Limb (tissue), 2 donors: ENCODE measurements around the gene LPGAT1.

Experiments
- DNase-seq, 2 donors: peaks; one replicate each; pipeline ENCODE4 v3.0.0-alpha.2; 2016; ENCODE audit errors: extremely low spot score in 2 of 2

The LPGAT1 gene

DNA sequence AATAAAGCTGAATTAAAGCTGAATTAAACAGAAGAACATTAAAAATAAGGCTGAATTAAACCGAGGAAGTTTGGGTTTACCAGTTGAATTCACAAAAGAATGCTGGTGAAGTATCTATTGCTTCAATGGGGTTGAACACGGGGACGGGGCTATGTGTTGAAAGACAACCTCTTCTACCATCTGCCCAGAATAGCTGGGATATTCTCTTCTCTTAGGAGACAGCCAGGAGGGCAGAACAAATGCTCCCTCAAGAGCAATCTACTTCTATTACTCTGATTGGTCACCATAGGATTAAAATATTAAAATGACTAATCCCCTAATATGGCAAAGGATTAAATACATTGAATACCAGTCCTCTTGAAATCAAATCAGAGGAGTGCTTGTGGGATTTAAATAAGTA lies 68.4 kb downstream of the LPGAT1 start:
- DNase-seq = no peak

DNA sequence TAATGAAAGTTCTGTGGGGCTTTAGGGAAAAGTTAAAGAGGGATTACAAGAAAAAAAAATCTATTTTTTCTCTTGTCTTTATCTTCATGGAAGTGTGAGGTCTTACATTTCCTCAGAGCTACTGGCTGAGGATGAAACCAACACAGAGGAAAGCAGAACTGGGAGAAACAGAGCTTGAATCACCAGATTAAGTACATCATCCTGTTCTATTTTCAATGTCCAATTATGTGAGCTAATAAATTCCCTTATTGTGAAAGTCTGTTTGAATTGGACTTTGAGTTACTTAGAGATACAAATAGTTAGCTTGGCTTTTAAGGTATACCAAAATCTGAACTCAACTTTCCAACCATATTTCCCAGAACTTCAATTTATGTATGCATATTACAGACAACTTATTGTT lies 69.2 kb downstream of the LPGAT1 start:
- no peak for DNase-seq

DNA sequence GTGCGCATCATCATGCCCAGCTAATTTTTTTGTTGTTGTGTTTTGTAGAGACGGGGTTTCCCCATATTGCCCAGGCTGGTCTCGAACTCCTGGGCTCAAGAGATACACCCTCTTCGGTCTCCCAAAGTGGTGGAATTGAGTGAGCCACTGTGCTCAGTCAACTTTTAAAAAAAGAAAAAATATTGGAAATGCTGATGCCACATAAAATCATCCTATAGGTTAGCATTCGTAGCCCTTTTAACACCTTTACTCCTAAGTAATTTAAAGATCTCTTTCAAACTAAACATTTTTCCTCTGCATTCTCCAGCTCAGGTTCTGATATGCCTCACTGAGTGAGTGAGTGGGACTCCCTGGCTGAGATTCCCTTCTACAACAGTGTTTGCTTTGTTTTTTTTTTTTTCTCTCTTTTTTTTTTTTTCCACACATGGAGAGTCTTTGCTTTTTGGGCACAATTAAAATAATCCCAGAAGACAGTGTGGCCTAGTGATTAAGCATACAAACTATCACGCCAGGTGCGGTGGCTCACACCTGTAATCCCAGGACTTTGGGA lies 74.0 kb downstream of the LPGAT1 start:
- DNase-seq = no peak

DNA sequence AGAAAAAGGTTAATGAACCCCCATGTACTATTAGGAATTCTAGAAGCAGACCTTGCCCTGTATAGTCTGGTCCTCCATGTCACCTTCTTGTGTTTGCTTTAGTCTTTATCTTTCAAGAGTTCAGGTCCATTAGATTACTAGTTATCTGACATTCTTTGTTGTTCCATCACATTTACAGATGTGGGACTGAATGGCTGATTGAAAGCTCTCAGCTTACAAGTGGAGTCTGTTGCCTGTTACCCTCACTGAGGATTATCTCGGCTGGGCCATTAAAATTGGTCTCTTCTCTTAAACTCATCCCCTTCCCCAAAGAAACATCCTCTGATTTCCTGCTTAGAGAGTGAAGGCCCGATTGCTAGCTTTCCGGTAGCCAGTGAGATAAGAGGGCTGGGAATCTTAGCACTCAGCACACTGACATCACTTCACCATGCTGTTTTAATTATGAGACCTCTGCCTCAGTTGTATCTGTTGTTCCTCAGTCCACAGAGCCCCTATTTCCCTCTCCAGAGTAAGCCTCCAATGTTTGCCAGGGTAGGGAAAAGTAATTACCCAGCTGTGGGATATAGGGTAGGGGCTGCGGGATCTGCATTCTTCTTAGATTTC lies 76.8 kb downstream of the LPGAT1 start:
- no peak for DNase-seq

DNA sequence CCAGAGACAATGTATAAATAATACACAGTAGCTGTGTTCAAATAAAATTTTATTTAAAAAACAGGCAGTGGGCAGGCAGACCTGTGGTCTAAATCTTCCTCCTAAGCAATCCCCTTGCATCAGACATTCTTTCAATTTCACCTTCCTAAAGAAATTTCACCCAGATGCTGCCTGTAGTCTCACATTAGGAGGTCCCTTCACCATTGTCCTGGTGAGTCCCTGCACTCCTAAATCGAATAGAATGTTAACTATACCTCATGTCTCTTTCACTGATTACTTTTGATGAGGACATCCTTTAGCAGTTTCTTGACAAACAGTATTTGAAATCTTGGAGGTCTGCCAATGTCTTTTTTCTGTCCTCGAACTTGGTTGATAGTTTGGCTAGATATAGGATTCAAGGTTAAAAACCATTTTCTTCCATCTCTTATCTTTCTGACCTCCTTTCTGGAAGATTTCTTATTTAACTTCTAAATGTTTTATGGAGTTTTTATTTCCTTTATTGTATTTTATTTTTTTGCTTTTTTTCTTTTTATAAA lies 77.5 kb downstream of the LPGAT1 start:
- no peak for DNase-seq

DNA sequence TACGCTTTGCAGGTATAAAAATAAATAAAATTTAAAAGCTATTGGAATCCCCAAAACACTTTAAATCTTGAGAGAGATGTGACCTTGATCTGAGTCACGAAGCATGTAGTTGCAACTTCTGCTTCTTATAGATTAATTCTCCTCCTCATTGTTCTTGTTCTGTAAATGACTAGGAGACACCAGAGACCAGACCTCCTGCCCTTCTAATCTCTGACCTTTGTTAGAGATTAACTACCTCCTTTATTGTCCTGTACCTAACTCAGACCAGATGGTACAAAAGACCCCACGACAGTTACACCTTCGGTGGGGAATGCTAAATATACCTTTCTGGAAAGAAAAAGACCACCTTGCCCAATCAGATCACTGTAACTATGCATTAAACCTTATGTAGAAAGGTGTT lies 78.2 kb downstream of the LPGAT1 start:
- no peak for DNase-seq

DNA sequence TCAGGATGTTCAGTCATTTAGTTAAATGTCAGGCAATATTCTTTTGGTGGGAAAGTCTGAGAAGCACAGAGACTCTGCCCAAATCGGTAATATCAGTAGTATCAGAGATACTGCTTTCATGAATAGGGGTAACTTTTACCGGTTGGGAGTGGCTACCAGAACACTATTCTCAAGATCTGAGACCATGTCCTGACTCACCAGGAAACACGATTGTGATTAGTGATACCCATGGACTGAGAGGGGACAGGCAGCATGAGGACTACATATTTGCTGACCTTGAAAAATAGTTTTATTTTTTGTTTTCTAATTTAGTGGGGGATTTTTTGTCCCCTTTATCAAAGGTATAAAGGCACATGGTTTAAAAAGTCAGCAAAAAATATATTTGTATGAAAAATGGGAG lies 79.1 kb downstream of the LPGAT1 start:
- DNase-seq = no peak

DNA sequence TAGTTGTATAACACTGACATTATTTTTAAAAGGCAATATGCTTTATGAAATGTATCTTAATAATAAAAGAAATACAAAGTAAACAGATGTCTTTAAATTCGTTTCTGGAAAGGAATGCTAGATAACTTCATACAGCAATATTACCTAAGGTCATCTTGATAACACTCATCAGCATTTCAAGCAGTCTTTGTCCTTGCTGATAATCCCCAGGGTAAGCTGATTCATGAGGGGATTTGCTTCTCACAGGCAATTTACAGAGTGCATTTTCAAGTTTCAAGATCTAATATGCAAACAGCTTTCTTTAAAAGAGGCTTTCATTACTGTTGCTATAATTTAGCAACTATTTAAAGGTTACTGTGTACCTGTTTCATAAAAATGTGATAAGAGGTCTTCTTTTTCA lies 80.0 kb downstream of the LPGAT1 start:
- DNase-seq = no peak

DNA sequence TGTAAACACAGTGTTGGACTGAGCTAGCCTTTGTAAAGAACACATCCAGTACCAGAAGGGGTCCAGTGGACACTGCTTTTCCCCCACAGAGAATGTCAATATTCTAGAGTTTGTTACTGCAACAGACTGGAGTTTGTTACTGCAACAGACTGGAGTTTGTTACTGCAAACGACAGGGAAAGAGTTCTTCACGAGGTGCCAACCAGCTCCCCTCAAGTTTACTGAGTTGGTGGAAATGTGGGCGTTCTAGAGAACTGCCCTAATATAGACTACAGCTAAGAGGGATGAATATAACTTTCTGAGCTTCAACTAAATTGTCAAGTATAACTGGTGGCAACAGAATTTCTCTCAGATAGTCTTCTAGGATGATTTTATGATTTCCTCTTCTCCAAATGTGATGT lies 81.3 kb downstream of the LPGAT1 start:
- DNase-seq = no peak

DNA sequence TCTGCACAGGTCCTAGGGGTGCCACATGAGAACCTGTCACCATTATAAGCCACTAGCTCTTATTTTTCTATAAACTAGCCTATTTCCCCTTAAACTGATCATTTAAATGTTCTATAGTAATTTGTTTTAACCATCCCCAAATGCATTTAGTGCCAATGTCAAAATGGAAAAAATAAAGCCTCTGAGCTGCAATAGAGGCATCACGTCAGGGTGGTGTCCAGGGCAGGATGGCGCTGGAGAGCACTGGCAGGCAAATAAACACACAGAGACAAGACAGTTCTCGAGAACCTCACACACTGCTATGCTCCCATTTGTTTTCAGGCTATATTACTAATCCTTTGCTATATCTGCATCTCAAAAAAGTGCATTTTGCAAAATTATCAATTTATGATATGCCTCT lies 81.8 kb downstream of the LPGAT1 start:
- DNase-seq = no peak

DNA sequence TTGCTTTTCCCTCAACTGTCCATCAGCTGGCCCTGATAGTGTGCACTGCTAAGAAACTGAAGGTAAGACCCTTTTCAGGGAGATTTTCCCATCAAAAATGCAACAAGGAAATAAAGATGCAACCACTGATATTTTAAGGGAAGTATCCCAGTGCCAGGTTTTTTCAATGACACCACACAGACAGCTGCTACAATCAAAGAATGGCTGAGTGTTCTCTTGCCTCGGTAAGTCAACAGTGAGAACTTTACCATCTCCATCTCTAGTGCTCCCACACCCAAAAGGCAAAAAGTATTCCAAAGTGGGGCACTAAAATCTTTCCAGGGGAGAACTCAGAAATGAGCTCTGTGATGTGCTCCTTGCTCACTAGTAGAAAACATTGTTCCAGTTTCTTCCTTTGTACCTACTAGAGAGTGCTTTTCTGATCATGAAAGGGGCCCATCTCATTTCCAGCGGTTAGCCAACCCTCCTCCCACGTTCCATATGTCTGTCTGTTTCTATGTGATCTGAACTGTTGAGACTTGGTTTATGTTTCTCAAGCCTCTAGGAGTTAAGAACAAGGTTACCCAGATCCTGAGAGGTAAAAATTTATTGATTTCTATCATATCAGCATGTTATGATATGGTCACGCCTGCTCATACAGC lies 87.6 kb downstream of the LPGAT1 start:
- no peak for DNase-seq

DNA sequence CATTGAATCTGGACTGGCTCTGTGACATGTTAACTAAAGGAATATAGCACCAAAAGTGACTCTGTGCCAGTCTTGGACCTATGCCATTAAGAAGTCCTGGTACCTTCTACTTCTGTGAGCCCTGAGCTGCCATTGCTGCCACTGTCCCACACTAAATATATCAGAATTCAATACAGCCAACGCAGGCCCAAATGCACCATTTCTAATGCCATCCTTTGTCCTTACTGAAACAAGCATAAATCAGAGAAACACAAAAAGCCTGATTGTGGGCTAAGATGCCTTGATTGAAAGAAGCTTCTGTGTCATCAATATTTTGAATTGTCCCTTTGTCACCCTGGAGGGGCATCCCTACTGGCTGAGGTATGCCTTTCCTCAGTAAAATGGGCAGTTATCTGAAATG lies 88.3 kb downstream of the LPGAT1 start:
- no peak for DNase-seq

DNA sequence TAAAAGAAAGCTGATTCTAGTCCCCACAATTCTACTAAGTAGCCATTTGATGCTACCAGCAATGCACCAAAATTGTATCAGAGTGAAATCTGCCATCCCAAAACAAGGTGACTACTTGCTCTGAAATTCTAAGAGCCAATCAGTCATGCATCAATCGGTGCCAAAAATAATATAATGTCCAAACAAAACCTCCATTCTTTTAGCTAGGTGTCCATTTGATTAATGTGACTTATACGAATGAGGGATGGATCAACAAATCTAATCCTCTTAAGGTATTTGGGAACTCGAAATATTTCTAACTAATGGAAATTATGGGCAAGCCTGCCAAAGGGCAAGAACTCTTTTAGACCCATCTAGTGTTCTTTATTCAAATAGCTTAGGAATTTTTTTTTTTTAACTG lies 88.8 kb downstream of the LPGAT1 start:
- no peak for DNase-seq

DNA sequence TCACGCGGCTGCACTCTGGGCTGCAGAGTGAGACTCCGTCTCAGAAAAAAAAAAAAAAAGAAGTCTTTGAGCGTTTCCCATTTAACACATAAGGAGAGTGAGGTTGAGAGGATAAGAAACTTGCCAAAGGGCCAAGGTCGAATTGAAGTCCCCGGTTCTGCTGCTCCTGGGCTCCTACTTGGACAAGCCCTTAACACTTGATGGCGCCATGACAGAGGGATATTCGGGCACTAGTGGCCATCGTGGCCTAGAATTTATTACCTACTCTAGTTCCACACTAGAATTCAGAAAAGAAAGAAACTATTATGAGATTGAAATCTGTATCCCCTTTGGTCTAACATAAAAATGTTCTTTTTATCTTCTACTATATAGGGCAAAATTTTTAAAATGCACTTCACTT lies 89.4 kb downstream of the LPGAT1 start:
- DNase-seq = no peak

DNA sequence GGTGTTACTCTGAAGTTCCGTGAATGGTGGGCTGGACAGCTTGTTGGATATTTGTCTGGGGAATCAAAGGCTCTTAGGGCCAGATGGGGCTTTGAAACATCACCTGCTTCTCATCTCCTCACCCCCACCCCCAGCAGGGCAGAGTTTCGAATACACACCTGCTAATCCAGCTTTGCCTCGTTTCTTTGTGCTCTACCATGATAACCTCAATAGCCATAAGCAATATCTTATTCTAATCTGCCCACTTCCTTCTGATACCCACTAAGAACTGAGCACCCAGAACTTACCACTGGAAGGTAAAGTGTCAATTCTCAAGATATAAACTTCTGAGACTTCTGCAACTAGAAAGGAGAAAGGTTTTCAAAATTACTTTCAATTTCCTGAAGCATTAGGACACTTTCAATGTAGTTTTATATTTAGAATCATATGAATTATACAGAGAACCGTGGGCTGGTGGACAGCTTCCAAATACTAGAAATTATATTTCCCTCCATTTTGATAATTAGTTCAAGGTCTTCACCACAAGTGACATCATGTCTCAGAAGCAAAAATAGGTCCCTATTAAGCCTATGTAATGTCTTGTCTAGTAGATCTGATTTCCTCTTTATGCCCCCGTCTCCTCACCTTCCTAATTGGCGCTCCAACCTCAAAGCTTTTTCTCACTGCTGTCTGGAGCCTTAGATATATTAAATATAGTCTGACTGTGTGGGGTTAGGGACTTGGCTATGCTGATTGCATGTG lies 90.7 kb downstream of the LPGAT1 start:
- DNase-seq = no peak

DNA sequence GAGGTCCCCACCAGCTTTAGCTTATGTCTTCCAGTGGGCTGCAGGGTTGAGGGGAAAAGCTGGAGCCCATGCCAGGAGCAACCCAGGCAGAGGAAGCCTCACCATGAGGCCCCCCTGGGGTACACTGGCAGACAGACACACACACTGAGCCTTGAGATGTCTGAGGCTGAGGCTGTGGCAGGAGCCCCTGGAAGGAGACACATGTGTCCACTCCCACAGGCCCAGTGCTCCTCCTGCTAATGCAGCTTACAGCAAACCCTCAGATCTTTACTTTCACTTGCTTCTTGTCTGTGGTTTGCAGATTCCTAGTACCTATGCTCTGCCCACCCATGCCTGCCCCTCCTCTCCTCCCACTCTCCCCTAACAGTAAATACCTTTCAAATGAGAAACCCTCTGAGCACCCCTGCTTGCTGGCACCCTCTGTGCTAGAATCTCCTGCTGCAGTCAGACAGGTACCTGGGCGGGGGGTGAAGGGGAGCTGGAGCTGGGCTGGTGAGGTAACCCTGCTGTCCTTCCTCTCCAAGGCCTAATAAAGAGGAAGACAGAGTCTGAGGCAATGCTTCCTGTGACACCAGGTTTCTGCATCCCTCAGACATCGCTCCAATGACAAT lies 91.8 kb downstream of the LPGAT1 start:
- DNase-seq = no peak

DNA sequence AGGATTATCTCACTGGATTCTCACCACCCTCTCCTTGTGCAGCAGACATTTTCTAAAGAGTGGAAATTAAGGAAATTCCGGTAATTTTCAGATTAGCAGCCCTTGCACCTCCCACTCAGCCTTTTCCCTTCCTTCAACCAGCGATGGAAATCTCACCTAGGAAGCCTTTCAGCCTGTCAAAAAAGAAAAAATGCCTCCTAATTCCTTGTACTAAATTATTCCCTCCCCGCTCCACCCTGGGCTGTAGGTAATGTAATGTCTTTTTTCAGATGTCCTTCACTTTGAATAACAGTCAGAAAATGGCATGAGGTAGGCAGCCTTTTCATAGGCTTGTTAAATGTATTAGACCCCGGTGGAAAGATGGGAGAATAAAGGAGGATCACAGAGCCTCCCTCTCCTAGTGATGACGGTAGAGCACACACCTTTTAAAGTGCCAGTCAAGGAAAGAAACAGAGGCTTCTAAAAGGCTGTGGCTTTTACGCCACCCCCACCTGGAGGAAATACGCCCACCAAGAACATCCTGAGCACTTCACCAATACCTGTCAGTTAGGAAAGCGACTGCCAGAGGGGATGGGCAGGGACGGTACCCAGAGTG lies 92.4 kb downstream of the LPGAT1 start:
- DNase-seq = no peak

DNA sequence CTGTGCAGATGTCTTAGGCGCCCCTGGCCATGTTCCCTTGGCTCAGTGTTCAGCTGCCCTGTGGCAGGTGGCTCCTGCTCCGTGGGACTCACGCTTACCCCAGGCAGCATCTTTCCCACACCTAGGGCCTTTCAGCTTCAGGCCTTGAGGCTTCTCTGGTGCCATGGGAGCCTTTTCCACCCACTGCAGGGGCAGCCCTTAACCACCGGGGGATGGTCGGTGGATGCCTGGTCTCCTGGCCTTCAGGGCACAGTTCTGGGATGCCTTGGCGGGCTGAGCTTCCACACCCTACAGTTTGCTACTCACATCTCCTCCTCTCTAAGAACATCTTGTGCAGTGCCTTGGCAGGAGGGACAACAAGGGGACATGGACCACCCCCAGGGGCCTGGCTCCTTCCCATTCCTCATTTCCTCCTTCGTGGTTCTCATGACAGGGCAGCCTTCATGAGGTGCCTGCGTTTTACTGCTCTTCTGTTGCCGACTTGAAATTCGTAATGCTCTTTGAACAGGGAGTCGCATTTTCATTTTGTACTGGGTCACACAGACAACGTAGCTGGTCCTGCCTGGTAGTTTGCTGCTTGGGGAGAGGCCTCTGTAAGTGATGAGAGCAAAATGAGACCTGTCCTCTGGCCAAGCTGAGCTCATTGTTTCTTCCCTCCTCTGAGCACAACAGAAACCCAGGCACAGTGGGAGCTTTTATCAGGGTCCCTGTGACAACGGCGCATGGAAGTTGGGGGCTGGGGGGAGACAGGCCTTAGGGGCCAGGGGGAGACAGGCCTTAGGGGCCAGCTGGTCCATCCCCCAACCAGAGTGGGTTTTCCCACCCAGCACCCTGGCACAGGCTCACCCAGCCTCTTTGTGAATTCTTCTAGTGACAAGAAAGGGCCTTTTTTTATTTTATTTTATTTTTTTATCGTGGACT lies 93.2 kb downstream of the LPGAT1 start:
- DNase-seq = no peak

DNA sequence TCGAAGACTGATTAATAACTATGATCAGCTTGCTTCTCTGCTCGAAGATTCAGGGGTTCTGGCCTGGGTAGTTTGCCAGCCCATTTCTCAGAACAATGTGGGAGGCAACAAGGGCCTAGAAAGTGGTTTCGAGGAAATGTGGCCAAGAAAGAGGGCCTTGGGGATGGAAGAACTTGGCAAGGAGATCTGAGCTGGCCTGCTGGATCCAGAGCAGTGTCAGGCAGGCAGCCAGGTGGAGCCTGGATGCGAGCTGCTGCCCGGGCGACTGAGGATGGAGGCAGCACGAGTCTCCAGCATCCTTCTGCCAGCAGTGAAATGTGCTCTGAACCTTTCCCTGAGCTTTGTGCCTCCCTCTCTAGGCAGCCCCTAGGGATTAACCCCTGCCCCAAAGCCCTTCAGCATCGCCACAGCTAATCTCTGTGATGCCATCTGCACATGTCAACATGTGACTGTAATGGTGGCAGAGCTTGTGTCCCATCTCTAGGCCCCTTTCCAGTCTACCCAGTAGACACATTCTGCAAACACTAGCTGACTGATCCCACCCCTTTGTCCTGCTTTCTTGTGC lies 94.1 kb downstream of the LPGAT1 start:
- no peak for DNase-seq
